AG10803 (cell line): ENCODE measurements around the gene OPA3.

Experiments
- DNase-seq: peaks from one replicate; pipeline ENCODE4 v3.0.0; 2010; ENCODE audit warnings: low read depth
- H3K4me3 ChIP-seq: 2 replicates; pipeline ENCODE4 v1.5.1; 2011; ENCODE audit warnings: mild to moderate bottlenecking, low read length, control low read depth
- TF ChIP-seq, protein P1 (sequence below): conservative IDR thresholded peaks from 2 replicates; pipeline ENCODE4 v1.5.1; 2011; ENCODE audit warnings: mild to moderate bottlenecking, low read length, control low read depth, inconsistent platforms

The OPA3 gene

DNA sequence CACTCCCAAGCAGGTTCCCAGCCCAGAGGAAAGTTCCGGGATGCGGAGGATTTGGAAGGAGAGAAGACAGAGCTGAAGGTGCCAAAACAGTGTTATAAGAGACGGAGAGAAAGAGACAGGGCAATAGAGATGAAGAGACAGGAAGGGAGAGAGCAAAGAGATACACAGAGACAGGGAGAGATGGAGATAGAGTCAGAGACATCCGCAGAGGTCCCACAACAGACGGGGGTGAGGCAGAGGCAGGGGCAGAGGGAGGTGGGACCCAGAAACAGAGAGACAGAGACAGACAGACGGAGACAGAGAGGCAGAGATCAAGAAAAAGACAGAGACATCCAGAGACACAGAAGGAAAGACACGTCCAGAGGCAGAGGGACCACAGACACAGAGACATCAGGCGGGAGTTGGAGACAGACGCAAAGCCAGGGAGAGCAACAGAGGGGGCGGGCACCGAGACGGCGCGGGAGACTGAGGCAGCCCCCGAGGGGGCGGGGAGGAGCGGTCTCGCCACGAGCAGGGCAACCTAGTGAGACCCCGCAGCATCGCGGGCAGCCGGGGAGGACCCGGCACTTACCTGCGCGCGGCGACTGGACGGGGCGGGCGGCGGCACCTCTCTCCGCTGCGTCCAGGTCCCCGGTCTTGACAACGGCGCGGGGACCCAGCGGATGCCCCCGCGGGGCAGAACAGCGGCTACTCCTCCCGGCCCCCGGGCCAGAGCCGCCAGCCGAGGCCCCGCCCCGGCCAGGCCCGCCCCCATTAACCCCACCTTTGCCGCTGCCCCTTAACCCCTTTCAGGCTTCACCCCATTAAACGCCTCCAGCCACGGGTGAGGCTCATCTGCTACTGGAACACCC is 17.1 kb upstream of the OPA3 start, which contains the start of gene GPR4:
Gene GPR4 (minus strand): TSS at position 689 of the 851 bp plus-strand sequence. CDS start 10,346 bp downstream, outside the sequence.
- peak within 1 kb of the TSS; percentile 48 for H3K4me3 ChIP-seq
- no peak for DNase-seq
- TF ChIP-seq, protein P1, sequence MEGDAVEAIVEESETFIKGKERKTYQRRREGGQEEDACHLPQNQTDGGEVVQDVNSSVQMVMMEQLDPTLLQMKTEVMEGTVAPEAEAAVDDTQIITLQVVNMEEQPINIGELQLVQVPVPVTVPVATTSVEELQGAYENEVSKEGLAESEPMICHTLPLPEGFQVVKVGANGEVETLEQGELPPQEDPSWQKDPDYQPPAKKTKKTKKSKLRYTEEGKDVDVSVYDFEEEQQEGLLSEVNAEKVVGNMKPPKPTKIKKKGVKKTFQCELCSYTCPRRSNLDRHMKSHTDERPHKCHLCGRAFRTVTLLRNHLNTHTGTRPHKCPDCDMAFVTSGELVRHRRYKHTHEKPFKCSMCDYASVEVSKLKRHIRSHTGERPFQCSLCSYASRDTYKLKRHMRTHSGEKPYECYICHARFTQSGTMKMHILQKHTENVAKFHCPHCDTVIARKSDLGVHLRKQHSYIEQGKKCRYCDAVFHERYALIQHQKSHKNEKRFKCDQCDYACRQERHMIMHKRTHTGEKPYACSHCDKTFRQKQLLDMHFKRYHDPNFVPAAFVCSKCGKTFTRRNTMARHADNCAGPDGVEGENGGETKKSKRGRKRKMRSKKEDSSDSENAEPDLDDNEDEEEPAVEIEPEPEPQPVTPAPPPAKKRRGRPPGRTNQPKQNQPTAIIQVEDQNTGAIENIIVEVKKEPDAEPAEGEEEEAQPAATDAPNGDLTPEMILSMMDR: no peak

DNA sequence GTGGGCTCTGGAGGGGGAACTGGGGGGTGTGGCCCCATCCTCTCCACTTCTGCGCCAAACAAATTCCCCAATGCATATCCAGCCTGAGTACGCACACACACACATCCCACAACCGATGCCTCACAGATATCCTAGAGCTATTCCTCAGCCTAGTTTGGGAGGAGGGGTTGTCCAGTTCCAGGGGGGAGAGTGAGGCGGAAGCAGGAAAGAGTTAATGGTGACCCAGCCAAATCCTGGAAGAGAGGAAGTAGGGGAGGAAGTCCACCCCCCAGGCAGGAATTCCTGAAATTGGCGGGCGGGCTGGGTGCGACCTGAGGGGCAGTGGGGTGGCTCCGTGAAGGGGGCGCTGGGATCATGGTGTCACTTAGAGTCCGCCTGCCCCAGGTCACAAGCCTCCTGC is 16.5 kb upstream of the OPA3 start:
- peak overlapping the region; percentile 48 for H3K4me3 ChIP-seq
- DNase-seq: no peak
- TF ChIP-seq, protein P1: no peak

DNA sequence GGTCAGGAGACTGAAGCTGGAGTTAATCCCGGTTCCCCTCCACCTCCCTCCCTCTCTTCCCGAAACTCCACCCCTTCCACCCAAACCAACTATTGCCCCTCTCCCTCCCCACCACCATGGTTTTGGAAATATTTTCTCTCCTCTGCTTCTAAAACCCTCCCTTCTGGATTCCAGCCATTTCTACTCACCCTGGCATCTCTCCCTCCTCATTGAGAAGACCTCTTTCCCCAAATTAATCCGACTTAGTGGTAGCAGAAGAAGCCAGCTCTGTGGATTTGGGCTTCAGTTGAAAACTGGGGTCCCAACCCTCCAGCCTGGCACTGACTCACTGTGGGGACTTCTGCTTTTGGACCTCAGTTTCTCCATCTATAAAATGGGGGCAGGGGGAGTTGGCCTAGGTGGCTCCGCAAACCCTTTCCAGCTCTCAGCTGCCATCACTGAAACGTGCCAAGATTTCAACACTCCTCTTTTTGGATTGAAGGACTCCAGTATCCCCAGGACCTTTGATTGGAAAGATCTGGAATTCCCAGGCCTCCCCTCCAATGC is 15.8 kb upstream of the OPA3 start:
- TF ChIP-seq, protein P1: no peak
- DNase-seq: no peak
- no peak overlapping the region for H3K4me3 ChIP-seq

DNA sequence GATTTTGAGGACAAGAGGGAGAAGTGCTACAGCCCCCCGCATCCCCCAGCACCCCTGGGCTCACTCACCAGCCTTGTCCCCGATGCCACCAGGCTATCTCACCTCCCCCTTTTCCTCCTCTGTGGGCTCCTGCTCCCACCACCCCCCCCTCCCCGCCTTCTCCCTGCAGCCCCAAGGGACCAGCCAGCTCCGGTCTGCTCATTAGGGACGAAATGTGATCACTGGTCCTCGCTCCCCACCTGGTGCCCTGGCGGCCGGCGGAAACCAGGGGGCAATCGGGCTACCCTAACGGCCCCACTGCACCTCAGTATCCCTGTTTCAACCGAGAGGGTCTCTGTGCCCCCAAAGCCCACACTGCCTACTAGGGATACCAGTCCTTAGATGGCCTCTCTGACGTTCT is 14.7 kb upstream of the OPA3 start:
- no peak for DNase-seq
- TF ChIP-seq, protein P1: no peak
- H3K4me3 ChIP-seq: no peak overlapping the region

DNA sequence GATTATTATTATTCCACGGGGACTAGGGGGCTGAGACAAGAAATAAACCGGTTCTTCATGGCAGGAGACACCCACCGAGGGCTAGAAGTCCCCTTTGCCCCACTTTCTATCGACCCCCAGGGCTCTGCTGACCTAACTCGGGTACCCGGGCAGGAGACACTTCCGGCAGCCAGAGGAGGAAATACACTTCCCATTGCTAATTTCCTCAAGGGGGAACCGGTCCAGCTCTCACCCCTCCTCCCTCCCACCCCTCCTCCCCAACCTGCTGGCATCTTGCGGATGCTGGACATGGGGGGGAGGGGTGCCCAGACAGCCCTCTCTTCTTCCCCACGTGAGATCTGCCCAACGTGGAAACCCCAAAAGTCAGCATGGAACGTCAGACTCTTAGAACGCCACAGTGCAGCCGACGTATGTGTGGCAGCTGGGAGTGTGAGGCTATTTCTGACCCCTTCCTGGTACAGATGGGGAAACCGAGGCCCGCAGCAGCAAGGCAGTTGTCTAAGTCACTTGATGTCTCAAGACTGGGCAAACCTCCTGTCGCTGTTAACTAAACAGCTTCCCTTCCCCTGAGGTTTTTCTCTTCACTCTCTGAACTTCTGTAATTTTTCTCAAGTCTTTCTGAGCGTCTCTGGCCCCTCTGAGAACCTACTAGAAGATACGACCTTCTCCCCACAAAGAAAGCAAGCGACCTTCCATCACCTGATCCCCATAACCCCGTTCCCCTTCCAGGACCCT is 13.8 kb upstream of the OPA3 start:
- TF ChIP-seq, protein P1: no peak
- H3K4me3 ChIP-seq: peak overlapping the region; percentile 20; the same call in 1 of the 2 replicates
- no peak for DNase-seq

DNA sequence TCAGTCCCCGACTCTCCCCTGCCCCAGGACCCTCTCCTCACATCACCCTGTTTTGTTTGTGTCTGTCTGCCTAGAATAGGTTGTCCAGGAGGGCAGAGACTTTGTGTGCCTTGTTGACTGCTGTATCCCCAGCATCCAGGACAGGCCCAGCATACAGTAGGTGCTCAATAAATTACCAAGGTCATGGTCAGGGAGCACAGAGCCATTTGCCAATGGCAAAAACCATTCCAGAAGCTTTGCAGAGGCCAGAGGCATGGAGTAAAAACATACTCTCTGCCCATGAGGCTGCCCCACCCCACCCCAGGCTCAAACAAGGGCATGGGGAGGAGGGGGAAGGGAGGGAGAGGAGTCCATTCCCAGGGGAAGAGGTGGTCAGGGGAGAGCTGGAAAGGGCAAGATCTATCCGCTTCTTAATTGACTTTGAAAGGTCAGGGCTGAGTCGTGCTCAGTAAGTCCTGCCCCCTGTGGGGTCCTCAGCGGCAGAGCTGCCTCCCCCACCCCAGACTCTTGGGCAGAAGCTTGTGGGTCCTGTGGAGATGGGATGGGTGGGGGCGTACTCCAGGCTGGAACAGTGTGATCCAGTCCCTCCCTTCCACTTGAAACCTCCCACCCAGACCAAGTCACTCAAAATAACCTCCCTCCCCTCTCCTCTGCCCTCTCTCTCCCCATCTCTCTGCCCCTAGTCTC is 13.0 kb upstream of the OPA3 start:
- DNase-seq: no peak
- TF ChIP-seq, protein P1: no peak
- no peak overlapping the region for H3K4me3 ChIP-seq
